ENCODE measurements around the gene ZBTB37.

DNA sequence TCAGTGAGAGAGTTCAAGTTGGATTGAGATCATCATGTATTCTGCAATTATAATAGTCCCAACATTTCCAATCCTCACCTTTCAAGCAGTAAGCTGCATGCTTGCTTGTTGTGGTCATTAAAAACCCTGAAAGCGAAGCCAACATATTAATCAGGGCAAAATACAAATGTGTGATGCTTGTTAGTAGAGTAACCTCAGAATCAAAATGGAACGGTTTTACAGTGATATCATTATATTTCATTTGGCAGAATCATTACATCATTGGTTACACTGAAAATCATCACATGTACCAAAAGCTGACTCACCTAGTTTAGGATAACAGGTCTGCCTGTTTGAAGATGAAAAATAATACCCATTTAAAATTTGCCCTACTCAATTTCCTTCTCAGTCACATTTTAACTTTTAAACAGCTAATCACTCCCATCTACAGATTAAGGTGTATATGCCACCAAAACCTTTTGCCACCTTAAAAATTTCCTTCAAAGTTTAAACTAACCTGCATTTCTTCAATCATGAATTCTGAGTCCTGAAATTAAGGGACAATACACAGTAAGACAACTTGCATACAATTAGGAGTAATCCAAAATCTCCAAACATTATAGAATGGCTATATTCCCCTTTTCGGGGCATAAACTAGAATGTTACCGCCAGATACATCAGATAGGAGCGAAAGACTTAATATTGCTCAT, 3.9 kb upstream of the ZBTB37 start:
- TF ChIP-seq, protein P1, sequence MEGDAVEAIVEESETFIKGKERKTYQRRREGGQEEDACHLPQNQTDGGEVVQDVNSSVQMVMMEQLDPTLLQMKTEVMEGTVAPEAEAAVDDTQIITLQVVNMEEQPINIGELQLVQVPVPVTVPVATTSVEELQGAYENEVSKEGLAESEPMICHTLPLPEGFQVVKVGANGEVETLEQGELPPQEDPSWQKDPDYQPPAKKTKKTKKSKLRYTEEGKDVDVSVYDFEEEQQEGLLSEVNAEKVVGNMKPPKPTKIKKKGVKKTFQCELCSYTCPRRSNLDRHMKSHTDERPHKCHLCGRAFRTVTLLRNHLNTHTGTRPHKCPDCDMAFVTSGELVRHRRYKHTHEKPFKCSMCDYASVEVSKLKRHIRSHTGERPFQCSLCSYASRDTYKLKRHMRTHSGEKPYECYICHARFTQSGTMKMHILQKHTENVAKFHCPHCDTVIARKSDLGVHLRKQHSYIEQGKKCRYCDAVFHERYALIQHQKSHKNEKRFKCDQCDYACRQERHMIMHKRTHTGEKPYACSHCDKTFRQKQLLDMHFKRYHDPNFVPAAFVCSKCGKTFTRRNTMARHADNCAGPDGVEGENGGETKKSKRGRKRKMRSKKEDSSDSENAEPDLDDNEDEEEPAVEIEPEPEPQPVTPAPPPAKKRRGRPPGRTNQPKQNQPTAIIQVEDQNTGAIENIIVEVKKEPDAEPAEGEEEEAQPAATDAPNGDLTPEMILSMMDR (IDR thresholded peaks at IDR 0.05; ENCODE audit: low read depth, low read length, poor library complexity, severe bottlenecking) = no peak
- no peak for TF ChIP-seq EZH2phosphoT487 (IDR thresholded peaks at IDR 0.05; ENCODE audit: borderline replicate concordance, low read length)
